Dedifferentiated amniotic fluid mesenchymal stem cell (primary cell): ENCODE measurements around the gene CHCHD6.

Experiments used
- DNase-seq: peaks from one replicate; pipeline ENCODE4 v3.0.0-alpha.2; 2016; ENCODE audit errors: extremely low spot score

CHCHD6 gene

DNA sequence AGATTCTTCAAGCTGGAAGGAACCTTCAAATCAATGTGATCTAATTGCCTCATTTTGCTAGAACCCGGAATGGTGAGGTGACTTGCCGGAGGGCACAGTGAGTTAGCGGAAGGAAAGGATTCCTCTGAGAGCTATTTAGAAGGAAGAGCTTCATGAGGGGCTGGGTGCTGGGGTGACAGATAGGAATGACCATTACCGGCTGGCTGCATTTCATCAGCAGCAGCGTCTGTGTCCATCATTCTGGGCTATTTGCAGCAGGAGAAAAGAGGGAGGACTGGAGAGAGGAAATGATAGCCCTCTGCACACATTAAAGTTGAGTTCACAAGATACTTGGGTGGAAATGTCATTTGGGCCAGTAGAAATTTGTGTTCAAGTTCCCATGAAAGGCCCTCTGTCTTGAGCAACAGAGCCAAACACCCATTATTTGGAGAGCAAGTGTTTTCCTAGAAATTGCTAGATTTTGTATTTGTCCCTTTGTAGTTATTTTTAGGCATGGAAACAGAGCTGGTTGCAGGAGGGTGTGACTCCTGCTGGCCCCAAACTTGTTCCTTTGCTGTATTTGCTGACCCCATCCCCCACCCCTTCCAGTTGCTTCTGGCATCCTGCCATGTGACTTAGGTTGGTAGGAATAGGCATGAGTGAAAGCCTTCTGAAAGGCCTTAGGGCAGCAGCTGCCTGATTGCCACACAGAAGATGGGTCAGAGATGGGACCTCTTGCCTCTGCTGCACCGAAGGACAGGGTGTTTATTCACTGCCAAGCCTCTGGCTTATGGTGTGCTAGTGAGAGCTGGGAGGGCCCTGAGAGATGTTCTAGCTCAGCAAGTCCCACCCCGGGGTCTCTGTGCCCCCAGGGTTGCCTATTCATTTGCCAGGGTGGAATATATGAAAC, 191.4 kb downstream of the CHCHD6 start:
- DNase-seq = peak; percentile 27

DNA sequence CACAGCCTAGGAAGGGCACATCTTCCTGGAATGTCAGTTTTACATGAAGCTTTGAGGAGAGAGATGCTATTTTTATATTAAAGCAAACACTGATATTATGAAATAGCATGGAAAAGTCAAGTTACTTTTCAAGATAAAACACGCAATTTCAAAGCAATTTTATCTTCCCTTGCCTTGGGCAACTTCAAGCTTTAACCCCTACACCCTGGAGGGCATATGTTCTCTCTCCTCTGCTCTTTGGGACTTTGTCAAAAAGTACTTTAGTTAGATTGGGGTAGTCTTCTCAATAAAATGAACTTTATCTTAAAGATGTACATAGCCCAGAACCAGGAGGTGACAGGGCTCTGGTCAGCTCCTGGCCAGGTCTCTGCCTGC, 192.0 kb downstream of the CHCHD6 start:
- DNase-seq = peak; percentile 26

DNA sequence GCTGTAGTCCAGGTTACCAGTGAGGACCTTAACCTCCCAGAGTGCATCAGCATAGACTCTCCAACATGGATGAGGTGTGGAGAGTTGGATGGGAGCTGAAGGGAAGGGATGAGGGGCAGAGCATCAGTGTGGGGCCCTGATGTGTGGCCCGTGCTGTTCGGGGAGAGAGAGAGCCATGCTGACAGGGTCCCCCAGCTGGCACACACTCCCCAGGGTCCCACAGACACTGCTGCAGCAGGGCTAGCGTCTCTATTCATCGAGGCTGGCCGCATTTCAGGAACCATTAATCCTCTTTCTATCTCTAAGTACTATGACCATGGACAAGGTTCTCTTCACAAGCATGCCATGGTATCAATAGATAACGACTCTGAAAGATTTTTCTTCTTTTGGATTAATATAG, 192.9 kb downstream of the CHCHD6 start:
- no peak for DNase-seq

DNA sequence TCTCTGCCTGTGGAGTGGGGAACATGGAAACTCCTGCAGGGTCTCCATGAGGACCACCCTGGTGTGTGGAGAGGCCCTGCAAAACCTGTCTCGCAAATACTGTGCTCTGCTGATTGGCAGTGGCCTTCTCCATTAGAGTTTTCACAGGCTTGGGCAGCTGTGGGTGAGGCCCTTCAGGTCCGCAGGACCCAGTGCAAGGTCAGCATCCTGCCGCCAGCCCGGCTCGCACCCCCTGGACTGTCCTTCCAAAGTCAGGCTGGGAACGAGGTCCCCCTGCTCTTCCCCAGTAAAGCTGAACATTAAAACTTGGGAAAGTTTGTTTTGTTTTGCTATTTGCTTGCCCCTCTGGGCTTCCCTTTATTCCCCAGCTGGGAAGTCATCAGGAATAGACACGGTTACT, 193.9 kb downstream of the CHCHD6 start:
- DNase-seq = no peak

DNA sequence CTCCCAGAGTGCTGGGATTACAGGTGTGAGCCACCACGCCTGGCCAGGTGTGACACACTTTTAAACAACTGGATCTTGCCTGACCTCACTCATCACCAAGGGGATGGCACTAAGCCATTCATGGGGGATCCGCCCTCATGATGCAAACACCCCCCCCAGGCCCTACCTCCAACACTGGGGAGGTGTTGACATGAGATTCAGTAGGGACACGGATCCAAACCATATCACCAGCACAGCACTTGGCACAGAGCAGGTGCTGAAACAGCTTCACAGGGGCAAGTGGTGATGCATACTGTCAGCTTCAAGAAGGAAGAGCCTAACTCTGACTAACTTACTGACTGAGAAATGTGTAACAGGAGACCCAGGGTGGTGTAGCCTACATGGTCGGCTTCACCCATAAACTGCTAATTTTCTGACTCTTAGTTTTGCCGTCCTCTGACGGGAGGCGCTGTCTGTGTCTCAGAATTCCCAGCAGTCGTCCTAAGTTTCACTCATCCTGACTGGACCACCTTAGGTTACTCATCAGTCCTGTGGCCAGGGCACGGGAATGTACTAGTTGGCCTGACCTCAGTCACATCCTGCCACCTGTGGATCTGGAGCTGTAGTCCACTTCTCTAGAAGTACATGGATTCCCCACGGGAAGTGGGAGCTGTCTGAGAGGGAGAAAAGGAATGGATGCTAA, 197.0 kb downstream of the CHCHD6 start:
- DNase-seq = no peak

DNA sequence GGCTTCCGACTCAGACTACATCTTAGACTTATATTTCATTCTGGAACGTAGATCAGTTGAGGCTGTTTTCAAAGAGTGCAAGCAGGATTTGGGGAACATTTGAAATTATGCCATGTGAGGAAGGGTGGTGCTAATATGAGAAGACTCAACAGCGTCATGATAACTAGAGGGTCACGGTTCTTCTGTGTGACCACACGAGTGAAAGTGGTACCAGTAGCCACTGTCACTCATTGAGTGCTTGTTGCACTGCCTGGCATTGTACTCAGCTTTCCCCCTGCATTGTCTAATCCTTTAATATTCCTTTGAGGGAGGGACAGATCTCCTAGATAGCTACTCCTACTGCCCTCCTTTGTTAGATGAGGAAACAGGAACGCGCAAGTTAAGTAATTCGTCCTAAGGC, 197.6 kb downstream of the CHCHD6 start:
- DNase-seq = no peak

DNA sequence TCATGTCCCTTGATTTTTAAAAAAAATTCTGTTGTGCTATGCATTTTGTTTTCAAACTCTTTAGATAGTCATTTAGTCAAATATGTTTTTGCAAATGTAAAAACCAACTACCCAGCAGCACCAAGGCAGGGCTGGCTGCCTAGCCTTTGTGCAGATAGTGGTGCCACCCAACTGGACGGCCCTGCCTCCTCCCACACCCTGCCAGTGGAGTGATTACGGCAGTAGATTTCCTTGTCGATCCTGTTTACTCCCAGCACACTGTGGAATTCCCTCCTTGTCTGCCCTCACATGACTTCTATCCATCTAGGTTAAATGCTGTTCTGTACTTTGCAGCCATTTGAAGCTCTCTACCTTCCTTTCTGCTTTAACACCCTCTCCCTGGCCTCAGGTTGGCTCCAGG, 199.5 kb downstream of the CHCHD6 start:
- no peak for DNase-seq

DNA sequence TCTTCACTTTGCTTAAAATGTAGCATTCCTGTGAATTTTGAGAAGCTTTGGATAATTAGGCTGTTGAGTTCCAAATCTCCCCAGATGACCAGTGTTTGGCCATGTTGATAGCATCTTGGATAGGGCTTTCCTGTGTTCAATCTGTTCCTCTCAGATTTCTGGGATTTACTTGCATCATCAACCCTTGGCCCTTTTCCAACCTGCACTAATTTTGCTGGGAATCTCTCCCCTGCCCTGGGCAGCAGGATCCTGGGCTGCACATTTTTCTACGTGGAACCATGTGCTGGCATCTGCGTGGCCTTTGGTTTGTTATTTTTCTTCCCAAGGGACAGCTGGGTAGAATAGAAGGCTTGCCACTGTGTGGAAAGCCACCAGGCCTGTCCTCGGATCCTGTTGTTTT, 203.5 kb downstream of the CHCHD6 start:
- no peak for DNase-seq

DNA sequence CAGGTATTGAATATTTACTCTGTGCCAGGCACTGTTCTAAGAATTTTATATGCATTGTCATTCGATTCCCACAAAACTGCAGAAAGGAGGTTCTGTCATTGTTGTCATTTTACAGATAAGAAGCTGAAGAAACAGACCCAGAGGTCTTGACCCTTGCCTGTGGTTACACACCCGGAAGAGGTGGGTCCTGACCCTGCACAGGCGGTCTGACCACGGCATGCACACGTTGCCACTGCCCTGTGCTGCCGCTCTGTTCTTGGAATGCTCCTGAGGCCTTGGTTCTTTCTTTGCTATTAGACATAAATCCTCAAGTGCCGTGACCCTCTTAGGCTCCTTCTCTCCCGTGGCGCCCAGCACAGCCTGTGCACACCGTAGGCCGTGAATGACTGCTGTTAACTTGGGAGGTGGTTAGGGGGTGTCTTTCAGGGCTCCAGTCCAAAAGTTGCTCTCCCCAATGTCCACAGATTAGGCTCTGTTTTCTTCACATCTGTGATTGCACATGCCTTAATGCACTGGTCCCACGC, 204.8 kb downstream of the CHCHD6 start:
- no peak for DNase-seq

DNA sequence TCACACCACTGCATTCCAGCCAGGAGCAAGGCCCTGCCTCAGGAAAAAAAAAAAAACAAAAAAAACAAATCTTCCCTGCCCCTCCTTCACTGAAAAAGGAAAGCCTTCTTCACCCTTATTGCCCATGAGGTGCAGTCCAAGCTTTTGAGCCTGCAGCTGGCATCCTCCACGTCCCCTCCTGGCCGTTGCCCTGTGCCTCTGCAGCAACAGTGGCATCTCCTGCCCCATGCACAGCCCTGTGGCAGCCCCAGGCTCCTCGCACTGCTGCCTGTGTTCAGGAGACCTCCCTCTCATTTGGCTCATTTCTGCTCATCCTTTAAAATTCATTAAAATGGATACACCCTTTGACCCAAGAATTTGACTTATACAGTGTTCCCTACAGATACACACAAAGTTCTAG, 206.2 kb downstream of the CHCHD6 start:
- DNase-seq = no peak

DNA sequence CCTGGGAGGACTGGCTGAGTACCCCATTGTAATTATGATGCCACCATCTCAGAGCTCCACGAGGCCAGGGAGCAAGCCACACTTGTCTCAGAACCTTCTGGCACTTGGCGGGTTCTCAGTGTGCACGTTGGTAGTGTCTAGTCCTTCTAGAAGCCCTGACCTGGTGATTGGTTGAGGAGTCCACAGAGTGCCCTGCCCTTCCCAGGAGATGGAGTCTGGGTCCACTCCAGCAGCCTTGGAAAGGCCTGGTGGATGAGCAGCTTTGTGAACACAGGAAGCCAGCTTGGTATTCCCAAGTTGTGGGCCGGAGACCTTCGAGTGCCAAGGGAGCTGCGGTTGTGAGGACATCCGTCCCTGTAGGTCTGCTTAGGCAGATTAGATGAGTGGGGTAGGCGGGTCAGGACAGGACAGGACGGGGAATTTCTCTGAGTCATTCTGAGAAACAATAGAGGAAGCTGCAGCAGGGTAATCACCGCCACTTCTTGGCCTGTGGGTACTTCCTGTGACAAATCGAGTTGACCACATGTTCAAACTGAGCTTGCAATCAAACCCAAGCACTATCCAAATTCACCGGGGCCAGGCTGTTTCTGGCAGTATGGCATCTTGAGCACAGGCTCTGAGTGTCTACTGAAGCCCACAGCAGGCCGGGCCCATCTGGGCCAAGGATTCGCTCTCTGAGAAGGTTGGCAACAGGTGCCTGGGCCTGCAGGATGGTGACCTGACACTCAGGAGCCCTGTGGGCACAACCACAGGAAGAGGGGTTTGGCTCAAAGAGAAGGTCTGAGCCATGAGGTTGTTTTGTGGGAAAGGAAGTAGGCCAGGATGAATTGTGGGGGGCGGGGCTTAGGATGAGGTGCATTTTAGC, 207.4 kb downstream of the CHCHD6 start:
- peak; percentile 36 for DNase-seq

DNA sequence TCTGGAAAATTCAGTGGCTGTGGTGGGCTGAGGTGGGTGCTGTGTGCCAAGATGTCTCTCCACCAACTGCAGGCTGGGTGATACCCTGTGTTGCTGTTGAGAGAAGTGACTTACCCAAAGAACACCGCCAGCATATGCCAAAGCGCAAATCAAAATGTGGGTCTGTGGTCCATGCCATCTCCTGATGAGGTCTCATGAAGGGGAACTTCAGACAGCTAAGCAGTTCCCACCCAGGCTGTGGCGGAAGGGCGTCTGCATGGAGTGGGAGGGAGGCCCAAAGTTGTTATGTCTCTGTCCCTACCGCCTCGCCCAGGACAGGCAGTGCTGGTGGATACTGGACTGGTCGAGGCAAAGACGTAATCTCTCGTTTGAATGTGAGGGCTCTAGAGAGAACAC, 208.0 kb downstream of the CHCHD6 start:
- no peak for DNase-seq

DNA sequence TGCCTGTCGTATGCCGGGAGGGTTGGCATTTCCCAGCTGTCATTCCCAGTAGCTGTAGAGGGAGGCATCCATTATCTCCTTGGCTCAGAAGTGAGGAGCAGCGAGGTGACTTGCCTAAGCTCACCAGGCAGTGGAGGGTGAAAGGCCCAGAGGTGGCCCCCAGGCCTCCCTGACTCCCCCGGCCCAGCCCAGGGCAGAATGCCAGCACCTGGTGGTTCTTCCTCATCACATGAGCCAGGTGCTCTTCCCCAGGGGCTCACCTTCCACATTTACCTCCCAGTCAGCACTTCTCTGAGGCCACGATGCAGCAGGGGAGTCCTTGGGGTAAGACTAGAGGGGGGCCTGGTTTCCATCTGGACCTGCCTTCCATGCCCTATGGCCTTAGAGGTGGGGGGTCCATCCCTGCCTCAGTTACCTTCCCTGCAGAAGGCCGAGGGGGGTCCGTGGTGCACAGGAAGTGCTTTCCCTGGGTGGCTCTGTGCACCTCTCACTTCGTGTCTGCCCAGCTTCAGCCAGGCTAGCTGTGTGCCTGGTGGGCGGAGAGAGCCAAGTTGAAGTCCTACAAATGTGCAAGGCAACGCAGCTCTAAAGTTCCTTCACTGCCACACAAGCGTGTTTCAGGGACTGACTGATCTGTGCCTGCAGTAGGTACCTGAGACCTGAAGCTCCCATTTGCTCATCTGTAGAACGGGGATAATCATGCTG, 208.6 kb downstream of the CHCHD6 start:
- no peak for DNase-seq

DNA sequence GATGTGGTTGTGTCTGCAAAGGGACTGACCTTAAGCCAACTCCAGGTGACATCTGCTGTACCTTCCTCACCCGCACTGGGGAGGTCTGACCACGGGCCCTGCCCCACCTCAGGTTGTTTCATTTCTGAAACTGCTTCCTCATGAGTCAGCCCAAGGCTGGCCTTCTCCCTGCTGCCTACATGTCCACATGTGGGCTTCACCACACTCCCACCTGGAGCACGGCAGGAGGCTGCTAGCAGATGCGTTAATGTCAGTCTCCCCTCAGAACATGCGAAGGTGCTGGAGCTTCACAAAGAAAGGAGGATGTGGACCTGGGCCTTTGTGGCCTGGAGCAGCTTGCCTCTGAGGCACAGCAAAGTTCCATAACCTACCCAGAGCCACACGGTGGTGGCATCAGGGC, 209.5 kb downstream of the CHCHD6 start:
- DNase-seq = no peak

DNA sequence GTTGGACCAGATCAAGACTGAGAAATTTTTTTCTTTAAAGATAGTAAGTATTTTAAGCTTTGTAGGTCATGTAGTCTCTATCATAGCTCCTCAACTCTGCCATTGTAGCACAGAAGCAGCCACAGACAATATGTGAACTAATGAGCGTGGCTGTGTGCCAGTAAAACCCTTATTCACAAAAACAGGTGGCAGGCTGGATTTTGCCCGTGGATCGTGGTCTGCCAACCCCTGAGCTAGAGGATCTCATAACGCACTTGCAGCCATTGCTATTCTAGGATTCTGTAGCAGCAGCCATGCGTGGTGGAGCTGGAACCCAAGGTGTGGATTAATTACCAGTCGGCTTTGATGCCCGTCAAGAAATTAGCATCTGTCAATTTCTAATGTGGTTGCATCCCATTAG, 210.2 kb downstream of the CHCHD6 start:
- DNase-seq = no peak

DNA sequence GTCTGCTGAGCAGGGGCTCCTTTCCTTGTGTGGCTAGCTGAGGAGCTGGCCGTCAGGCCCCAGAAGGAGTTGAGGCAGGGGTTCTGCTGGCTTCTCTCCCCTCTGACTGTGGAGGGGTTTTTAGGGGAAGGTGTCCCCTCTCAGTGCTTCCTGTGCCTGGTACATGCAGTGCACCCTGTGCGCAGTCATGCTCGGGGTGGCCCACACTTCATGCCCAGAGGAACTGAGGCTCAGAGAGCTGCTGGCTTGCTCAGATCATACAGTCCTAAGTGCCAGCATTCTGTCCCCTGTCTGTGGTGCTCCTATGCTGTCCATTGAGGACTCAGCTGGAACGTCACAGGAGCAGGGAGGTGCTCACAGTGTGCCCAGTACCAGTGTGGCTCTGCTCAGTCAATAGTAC, 211.0 kb downstream of the CHCHD6 start:
- no peak for DNase-seq

DNA sequence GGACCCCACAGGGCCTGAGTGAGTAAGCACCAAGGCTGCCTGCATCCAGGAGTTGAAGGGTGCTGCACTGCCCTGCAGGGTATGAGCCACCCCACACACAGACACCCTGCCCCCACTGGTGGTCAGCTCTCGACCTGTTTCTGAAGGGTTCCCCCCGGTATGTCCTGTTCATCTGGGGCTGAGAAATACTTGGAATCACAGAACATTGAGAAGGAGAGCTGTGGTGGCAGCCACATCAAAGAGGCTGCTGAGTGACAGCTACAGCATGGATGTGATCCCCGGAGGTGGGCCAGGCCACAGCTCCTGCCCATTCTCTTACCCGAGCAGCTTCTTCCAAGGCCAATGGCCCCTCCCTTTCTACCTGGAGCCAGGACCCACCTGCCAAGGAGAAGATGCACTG, 212.5 kb downstream of the CHCHD6 start:
- no peak for DNase-seq

DNA sequence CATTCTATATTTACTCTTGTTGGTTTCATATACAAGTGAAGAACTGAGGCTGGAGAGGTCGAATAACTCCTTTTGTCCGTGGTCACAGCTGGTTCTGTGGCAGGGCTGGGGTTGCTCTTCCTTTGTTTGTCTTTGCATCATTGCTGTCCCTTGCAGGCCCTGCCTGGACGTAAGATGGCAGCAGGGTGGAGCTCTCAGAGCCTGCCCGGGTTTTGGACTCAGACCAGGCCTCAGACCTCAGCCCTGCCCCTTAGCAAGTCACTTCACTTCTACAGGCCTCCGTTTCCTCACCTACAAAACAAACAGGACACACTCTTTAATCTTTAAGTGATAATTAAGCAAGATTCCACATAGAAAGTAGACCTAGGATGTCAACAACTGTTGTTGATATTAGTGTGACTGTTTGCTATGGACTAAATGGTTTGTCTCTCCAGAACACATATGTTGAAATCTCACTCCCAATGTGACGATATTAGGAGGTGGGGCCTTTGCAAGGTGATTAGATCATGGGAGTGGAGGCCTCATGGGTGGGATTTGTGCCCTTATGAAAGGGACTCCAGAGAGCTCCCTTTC, 213.3 kb downstream of the CHCHD6 start:
- DNase-seq = no peak

DNA sequence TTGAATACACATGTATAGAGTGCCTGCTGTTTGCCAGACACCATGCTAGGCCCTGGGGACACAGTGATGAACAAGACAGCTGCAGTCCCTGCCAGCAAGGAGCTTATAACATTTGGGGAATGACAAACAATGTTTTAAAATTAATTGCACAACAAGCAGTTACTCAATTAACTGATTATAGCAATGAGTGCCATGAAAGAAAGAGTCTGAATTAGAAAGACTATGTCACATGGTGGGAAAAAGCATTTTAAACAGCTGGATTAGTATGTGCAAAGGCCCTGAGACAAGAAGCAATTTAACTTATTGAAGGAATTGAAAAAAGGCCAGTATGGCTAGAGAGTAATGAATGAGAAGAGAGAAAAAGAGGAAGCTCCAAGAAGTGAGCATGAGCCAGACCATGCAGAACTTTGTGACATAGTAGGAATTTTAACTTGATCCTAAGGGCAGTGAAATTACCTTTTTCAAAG, 214.3 kb downstream of the CHCHD6 start:
- no peak for DNase-seq

DNA sequence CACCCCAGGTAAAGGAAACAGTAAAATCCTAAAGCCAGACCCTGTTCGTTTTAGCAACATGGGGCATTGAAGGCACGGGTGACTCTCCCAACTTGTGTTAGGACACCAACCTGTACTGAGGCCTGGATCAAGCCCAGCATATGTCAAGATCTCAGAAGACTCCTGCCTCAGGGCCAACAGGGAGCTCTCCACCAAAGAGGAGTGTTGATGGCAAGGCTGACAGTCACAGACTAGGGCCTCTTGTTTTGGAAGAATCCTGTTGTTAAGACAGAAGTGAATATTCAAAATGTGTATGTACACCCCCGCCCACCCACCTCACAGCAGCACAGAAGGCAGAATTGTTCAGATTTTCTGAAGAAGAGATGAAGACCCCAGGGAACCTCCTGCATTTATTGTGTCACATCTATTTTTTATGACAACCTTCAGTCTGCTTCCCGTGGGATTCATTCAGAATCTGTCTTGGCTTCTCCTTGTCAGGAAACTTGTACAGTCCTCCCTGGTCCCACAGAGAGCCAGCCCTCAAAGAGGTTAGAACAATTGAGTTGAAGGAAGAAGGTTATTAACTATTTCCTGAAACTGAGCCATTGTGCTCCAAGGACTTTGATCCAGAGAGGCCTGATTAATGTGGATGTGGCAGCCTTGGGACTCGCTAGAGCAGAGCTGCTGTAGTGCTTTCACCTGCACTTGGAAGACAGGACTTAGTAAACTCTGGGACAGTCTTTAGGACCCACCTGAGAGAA, 217.2 kb downstream of the CHCHD6 start:
- no peak for DNase-seq
